ENCODE results near the gene RPS26. TPM values are rescaled to one million over a fixed set of nuclear protein-coding genes. Genes with fewer than 3 reads are reported as not detected.
"Not testable (repeated sequence)": the region's sequence is repeated elsewhere in the genome, so short reads cannot be mapped to it uniquely, and the experiment has no call there.

RPS26 gene
- total RNA-seq, 2 experiments from 2014 or later, result 29.7 to 29.8 TPM

GRCh38 chr12:56040151-56040550 is 1.6 kb upstream of the RPS26 start:
- DNase-seq, result peak; percentile 31
- peak overlapping the region; percentile 86 for H3K27ac Mint-ChIP-seq
- H3K27me3 Mint-ChIP-seq, result no peaks in the 10 kb centered on the region
- ChIA-PET CTCF (interaction anchor here (0.7 to 3.8 kb wide), 16 partner anchors 11 to 311 kb away, joined by 3 to 55 read pairs (median 4); partner anchors contain the start of genes CD63, PA2G4, RAB5B and SUOX), POLR2A (interaction anchor here (0.8 to 2.9 kb wide), 12 partner anchors 18 to 215 kb away, joined by 3 to 17 read pairs (median 4); partner anchors contain the start of genes RPL41 and SUOX)
- H3K4me3 Mint-ChIP-seq, result peak overlapping the region; percentile 84
- peak; percentile 29 for ATAC-seq
- H3K4me1 Mint-ChIP-seq (ENCODE audit: low read depth), result peaks cover 53% of the 10 kb centered on the region
- no peaks in the 10 kb centered on the region for H3K9me3 Mint-ChIP-seq
- intact Hi-C loops (cut with micrococcal nuclease), result loop anchor here (2.0 to 5.0 kb wide), 4 partner anchors 43 to 301 kb away; partner anchors contain the start of genes DGKA, RPL41, SUOX and ZC3H10
- no peak for TF ChIP-seq CTCF (IDR thresholded peaks at IDR 0.05)
- H3K36me3 Mint-ChIP-seq (ENCODE audit: low read depth), result peaks cover 48% of the 10 kb centered on the region

GRCh38 chr12:56040963-56041551 is 661 bp upstream of the RPS26 start:
- intact Hi-C loops (cut with micrococcal nuclease), result loop anchor here (2.0 to 5.0 kb wide), 4 partner anchors 44 to 302 kb away; partner anchors contain the start of genes DGKA, RPL41, SUOX and ZC3H10
- peak overlapping the region; percentile 86 for H3K27ac Mint-ChIP-seq
- no peak for DNase-seq
- peaks cover 42% of the 10 kb centered on the region for H3K36me3 Mint-ChIP-seq (ENCODE audit: low read depth)
- peak; percentile 2 for ATAC-seq
- no peak for TF ChIP-seq CTCF (IDR thresholded peaks at IDR 0.05)
- peaks cover 45% of the 10 kb centered on the region for H3K4me1 Mint-ChIP-seq (ENCODE audit: low read depth)
- POLR2A ChIA-PET, result interaction anchor here (0.6 to 2.9 kb wide), 13 partner anchors 19 to 247 kb away, joined by 3 to 17 read pairs (median 4); partner anchors contain the start of genes RPL41 and SUOX
- CTCF ChIA-PET, result interaction anchor here (0.7 to 3.8 kb wide), 17 partner anchors 12 to 312 kb away, joined by 3 to 55 read pairs (median 3); partner anchors contain the start of genes CD63, PA2G4, RAB5B and SUOX
- no peaks in the 10 kb centered on the region for H3K9me3 Mint-ChIP-seq
- H3K4me3 Mint-ChIP-seq, result peak overlapping the region; percentile 84
- H3K27me3 Mint-ChIP-seq, result no peaks in the 10 kb centered on the region

- peaks cover 44% of the 10 kb centered on the region for H3K36me3 Mint-ChIP-seq (ENCODE audit: low read depth)
- peak overlapping the region; percentile 92 for H3K27ac Mint-ChIP-seq
- POLR2A ChIA-PET, H3K27me3 Mint-ChIP-seq, H3K9me3 Mint-ChIP-seq, DNase-seq, CTCF ChIA-PET, ATAC-seq: not testable (repeated sequence)
- H3K4me3 Mint-ChIP-seq, result peak overlapping the region; percentile 84
- intact Hi-C loops (cut with micrococcal nuclease), result loop anchor here (2.0 to 5.0 kb wide), 2 partner anchors 60 to 75 kb away; partner anchors contain the start of genes RPL41 and ZC3H10
- peaks cover 50% of the 10 kb centered on the region for H3K4me1 Mint-ChIP-seq (ENCODE audit: low read depth)
Measured at GRCh38 chr12:56042430-56042813, 704 bp downstream of the RPS26 start.

GRCh38 chr12:56042843-56043242 is 1.1 kb downstream of the RPS26 start:
- CTCF ChIA-PET, result no interaction called here
- intact Hi-C loops (cut with micrococcal nuclease), result loop anchor here (2.0 to 5.0 kb wide), 2 partner anchors 60 to 74 kb away; partner anchors contain the start of genes RPL41 and ZC3H10
- H3K27me3 Mint-ChIP-seq, result no peaks in the 10 kb centered on the region
- no peaks in the 10 kb centered on the region for H3K9me3 Mint-ChIP-seq
- no peak for ATAC-seq
- peaks cover 41% of the 10 kb centered on the region for H3K36me3 Mint-ChIP-seq (ENCODE audit: low read depth)
- DNase-seq, result no peak
- no peak for TF ChIP-seq CTCF (IDR thresholded peaks at IDR 0.05)
- peaks cover 47% of the 10 kb centered on the region for H3K4me1 Mint-ChIP-seq (ENCODE audit: low read depth)
- POLR2A ChIA-PET, result no interaction called here
- H3K4me3 Mint-ChIP-seq, result peak overlapping the region; percentile 84
- peak overlapping the region; percentile 92 for H3K27ac Mint-ChIP-seq

GRCh38 chr12:56046027-56046780 is 4.5 kb downstream of the RPS26 start:
- Mint-ChIP-seq H3K27me3 (no peaks in the 10 kb centered on the region), H3K27ac (peak overlapping the region; percentile 77), H3K4me3 (no peak overlapping the region), H3K36me3 (ENCODE audit: low read depth) (peaks cover 36% of the 10 kb centered on the region), H3K4me1 (ENCODE audit: low read depth) (peaks cover 28% of the 10 kb centered on the region), H3K9me3 (no peaks in the 10 kb centered on the region)
- ChIA-PET CTCF (interaction anchor here (0.8 to 5.2 kb wide), 26 partner anchors 10 to 308 kb away, joined by 3 to 53 read pairs (median 4); partner anchors contain the start of genes COQ10A, PA2G4, SMARCC2 and SUOX), POLR2A (interaction anchor here (0.6 to 5.9 kb wide), 18 partner anchors 19 to 330 kb away, joined by 3 to 41 read pairs (median 4); partner anchors contain the start of genes BLOC1S1, ESYT1, PA2G4 and PYM1)
- intact Hi-C loops (cut with micrococcal nuclease), result no loop called here
- ATAC-seq (no peak), DNase-seq (no peak)
- no peak for TF ChIP-seq CTCF (IDR thresholded peaks at IDR 0.05)
